PC-3 (cell line): ENCODE data around the gene KIAA0930. TPM values are rescaled to one million over a fixed set of nuclear protein-coding genes. Genes with fewer than 3 reads are reported as not detected.

ENCODE experiments used
- ATAC-seq: fragments of 200-7000 bp; cut with Tn5 transposase; 2 replicates; pipeline ENCODE4 v1.9.1; 2020; ENCODE audit warnings: mild to moderate bottlenecking, moderate library complexity
- BruUV-seq: library from RNA; stranded (reverse); fragments of 400-500 nt; replicated peaks from 2 replicates; lab custom pipeline; 2021; lab: Mats Ljungman, UMichigan
- CTCF ChIA-PET: fragments of 300-600 bp; sonication (Branson Sonifier 250); formaldehyde crosslinking; loops from one replicate; lab custom pipeline; 2022; ENCODE audit warnings: antibody characterized with exemption; lab: Charles Lee
- POLR2A ChIA-PET: fragments of 300-600 bp; sonication (Branson Sonifier 250); formaldehyde crosslinking; loops from one replicate; lab custom pipeline; 2022; ENCODE audit warnings: antibody characterized with exemption; ENCODE audit not compliant: unreplicated experiment; lab: Charles Lee
- DNase-seq: peaks from one replicate; pipeline ENCODE4 v3.0.0-alpha.2; 2015
- H2AFZ ChIP-seq: fragments of 300-600 bp; sonication (generic); 2 replicates; pipeline ENCODE4 v1.6.0; 2016; ENCODE audit warnings: antibody characterized with exemption, low read length
- H3F3A ChIP-seq: fragments of 300-600 bp; sonication (generic); one replicate; pipeline ENCODE4 v1.6.0; 2017; ENCODE audit warnings: antibody characterized with exemption, low read length, control low read depth, mild to moderate bottlenecking; ENCODE audit not compliant: unreplicated experiment
- H3K27ac ChIP-seq: fragments of 300-600 bp; sonication (generic); 2 replicates; pipeline ENCODE4 v1.5.1; 2016; ENCODE audit warnings: mild to moderate bottlenecking, low read length
- H3K27me3 ChIP-seq: fragments of 300-600 bp; sonication (generic); 2 replicates; pipeline ENCODE4 v1.6.1; 2016; ENCODE audit warnings: low read length, mixed read lengths
- H3K36me3 ChIP-seq: fragments of 300-600 bp; sonication (generic); 2 replicates; pipeline ENCODE4 v1.6.1; 2016; ENCODE audit warnings: low read depth, mixed run types, low read length, mixed read lengths
- H3K4me1 ChIP-seq: fragments of 300-600 bp; sonication (generic); 2 replicates; pipeline ENCODE4 v1.5.1; 2016; ENCODE audit warnings: low read length; ENCODE audit not compliant: insufficient read depth
- H3K4me2 ChIP-seq: fragments of 300-600 bp; sonication (generic); 2 replicates; pipeline ENCODE4 v1.6.0; 2016; ENCODE audit warnings: low read length
- H3K4me3 ChIP-seq: fragments of 300-600 bp; sonication (generic); 2 replicates; pipeline ENCODE4 v1.5.1; 2016; ENCODE audit warnings: mild to moderate bottlenecking, low read length, mixed read lengths
- H3K79me2 ChIP-seq: fragments of 300-600 bp; sonication (generic); 2 replicates; pipeline ENCODE4 v1.6.1; 2017; ENCODE audit warnings: low read length, mixed read lengths
- H3K9ac ChIP-seq: fragments of 300-600 bp; sonication (generic); 2 replicates; pipeline ENCODE4 v1.6.0; 2016; ENCODE audit warnings: mild to moderate bottlenecking, low read length
- H3K9me2 ChIP-seq: fragments of 300-600 bp; sonication (generic); replicated peaks from 2 replicates; pipeline ENCODE4 v1.6.1; 2016; ENCODE audit warnings: mixed run types, low read length, mixed read lengths
- H3K9me3 ChIP-seq: fragments of 300-600 bp; sonication (generic); 2 replicates; pipeline ENCODE4 v1.6.1; 2016; ENCODE audit warnings: low read length, mixed read lengths
- H4K20me1 ChIP-seq: fragments of 300-600 bp; sonication (generic); 2 replicates; pipeline ENCODE4 v1.6.1; 2016; ENCODE audit warnings: low read length, mixed read lengths
- CTCF ChIP-seq: fragments of 300-600 bp; sonication (generic); conservative IDR thresholded peaks from 2 replicates; pipeline ENCODE4 v1.5.1; 2017; ENCODE audit warnings: antibody characterized with exemption, low read depth, mild to moderate bottlenecking, low read length
- EZH2 ChIP-seq: fragments of 300-600 bp; sonication (generic); IDR thresholded peaks from one replicate; pipeline ENCODE4 v1.6.1; 2017; ENCODE audit warnings: antibody characterized with exemption, mild to moderate bottlenecking, low read length; ENCODE audit not compliant: unreplicated experiment
- EZH2phosphoT487 ChIP-seq: fragments of 300-600 bp; sonication (generic); IDR thresholded peaks from 2 replicates; pipeline ENCODE4 v1.6.1; 2018; ENCODE audit warnings: mild to moderate bottlenecking, antibody characterized with exemption, low read length, borderline replicate concordance
- intact Hi-C: fragments of 100-400 bp; cut with micrococcal nuclease; formaldehyde crosslinking; loops from 2 replicates; pipeline ENCODE4 v1.9.0; 2023
- total RNA-seq: library from RNA; depleted of rRNA; stranded (reverse); fragments of >200 nt; gene quantifications from 2 replicates; pipeline ENCODE4 v1.2.3, GENCODE V29; 2014

The KIAA0930 gene
- total RNA-seq, 1 experiment from 2014 or later: 29.8 TPM

GRCh38 chr22:45265535-45265934 is 24.8 kb upstream of the KIAA0930 start:
- Histone ChIP-seq H3K79me2 (no peaks in the 10 kb centered on the region), H3K27ac (no peak overlapping the region), H3F3A (no peaks in the 10 kb centered on the region), H3K4me2 (no peak overlapping the region), H3K4me1 (peaks cover 6% of the 10 kb centered on the region), H3K9me3 (no peaks in the 10 kb centered on the region), H3K27me3 (no peaks in the 10 kb centered on the region), H4K20me1 (no peaks in the 10 kb centered on the region), H3K9me2 (no peaks in the 10 kb centered on the region), H3K4me3 (no peak overlapping the region), H3K36me3 (no peaks in the 10 kb centered on the region), H2AFZ (no peak overlapping the region), H3K9ac (no peak overlapping the region)
- ChIA-PET CTCF (no interaction called here), POLR2A (no interaction called here)
- ATAC-seq (no peak), DNase-seq (no peak)
- no peak for TF ChIP-seq EZH2
- TF ChIP-seq EZH2phosphoT487: no peak
- no peak for TF ChIP-seq CTCF
- no TSS peak for BruUV-seq
- intact Hi-C loops: no loop called here

- Histone ChIP-seq H4K20me1 (no peaks in the 10 kb centered on the region), H3F3A (no peaks in the 10 kb centered on the region), H3K4me2 (no peak overlapping the region), H2AFZ (no peak overlapping the region), H3K79me2 (no peaks in the 10 kb centered on the region), H3K9me2 (no peaks in the 10 kb centered on the region), H3K36me3 (no peaks in the 10 kb centered on the region), H3K4me3 (no peak overlapping the region), H3K9ac (no peak overlapping the region), H3K27me3 (no peaks in the 10 kb centered on the region), H3K27ac (no peak overlapping the region), H3K9me3 (no peaks in the 10 kb centered on the region), H3K4me1 (no peaks in the 10 kb centered on the region)
- ATAC-seq (no peak; the same call in 1 of the 2 replicates), DNase-seq (no peak)
- POLR2A ChIA-PET: interaction anchor here (0.5 kb wide), 1 partner anchor 825 kb away, joined by 3 read pairs; no protein-coding TSS in a partner anchor
- TF ChIP-seq EZH2 (no peak), CTCF (peak; percentile 26; the same call in 1 of the 2 replicates)
- intact Hi-C loops: no loop called here
- CTCF ChIA-PET: no interaction called here
- BruUV-seq: no TSS peak
These were observed 23.0 kb upstream of the KIAA0930 start for GRCh38 chr22:45263463-45264269.

GRCh38 chr22:45262931-45263462 is 22.3 kb upstream of the KIAA0930 start:
- H3K4me2 ChIP-seq: no peak overlapping the region
- intact Hi-C loops: no loop called here
- H3K9ac ChIP-seq: no peak overlapping the region

More at GRCh38 chr22:45262931-45263462, 22.3 kb upstream of the KIAA0930 start:
- no peaks in the 10 kb centered on the region for H3K9me3 ChIP-seq
- no peak overlapping the region for H3K27ac ChIP-seq
- no peaks in the 10 kb centered on the region for H3K4me1 ChIP-seq
- H3K9me2 ChIP-seq: no peaks in the 10 kb centered on the region
- no peak overlapping the region for H2AFZ ChIP-seq
- H3K79me2 ChIP-seq: no peaks in the 10 kb centered on the region
- no peaks in the 10 kb centered on the region for H4K20me1 ChIP-seq
- DNase-seq (no peak), ATAC-seq (no peak)
- no peak overlapping the region for H3K4me3 ChIP-seq
- no TSS peak for BruUV-seq
- ChIA-PET POLR2A (no interaction called here), CTCF (no interaction called here)
- H3K36me3 ChIP-seq: no peaks in the 10 kb centered on the region
- no peaks in the 10 kb centered on the region for H3F3A ChIP-seq
- no peak for TF ChIP-seq EZH2
- no peak for TF ChIP-seq CTCF
- TF ChIP-seq EZH2phosphoT487: no peak
- no peaks in the 10 kb centered on the region for H3K27me3 ChIP-seq
